ENCODE data around the gene RPTOR. TPM values are rescaled to one million over a fixed set of nuclear protein-coding genes. Genes with fewer than 3 reads are reported as not detected.

RPTOR gene
- total RNA-seq, 1 experiment from 2014 or later, result 46.2 TPM

DNA sequence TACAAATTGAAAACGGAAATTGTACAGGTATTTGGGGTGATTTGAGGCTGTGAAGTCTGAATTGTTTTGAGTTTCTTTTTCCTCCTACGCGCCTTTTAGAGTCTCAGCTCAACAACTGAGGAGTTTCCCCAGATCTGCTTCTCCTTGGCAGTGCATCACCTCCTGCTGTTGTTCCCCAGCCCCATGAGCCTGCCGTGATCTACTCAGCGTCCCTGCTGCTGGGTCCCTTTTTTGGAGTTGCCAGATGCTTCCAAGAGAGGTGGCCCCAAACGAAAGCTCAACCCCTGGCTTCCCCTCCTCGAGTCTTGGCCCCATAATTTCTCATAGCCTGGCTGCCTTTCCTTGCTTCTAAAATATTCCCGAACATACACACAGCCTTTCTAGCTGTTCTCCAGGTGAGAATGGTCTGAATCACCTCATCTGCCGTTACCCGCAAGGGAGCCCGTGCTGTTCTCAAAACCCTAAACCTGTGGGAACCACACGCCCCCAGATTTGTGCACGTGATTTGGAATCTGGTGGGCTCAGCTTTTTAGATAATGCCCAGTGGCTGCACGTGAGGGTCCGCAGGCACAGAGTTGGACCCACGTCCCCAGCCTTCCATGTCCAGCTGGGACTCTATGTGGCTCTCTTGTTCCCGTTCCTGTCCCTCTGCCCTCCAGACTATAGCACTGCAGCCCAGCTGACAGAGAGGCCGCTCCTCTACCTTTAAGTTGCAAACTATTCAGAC lies 267.9 kb downstream of the RPTOR start:
- Histone ChIP-seq H3K4me3 (ENCODE audit: low read length) (no peak overlapping the region), H3K9me3 (ENCODE audit: low read length) (no peaks in the 10 kb centered on the region), H3K4me2 (ENCODE audit: low read length) (no peak overlapping the region), H3K9ac (ENCODE audit: low read length) (no peak overlapping the region), H3K36me3 (ENCODE audit: low read depth, low read length) (peaks cover 8% of the 10 kb centered on the region), H3K79me2 (ENCODE audit: low read length) (no peaks in the 10 kb centered on the region), H3K27me3 (ENCODE audit: low read length) (no peaks in the 10 kb centered on the region), H3K9me2 (replicated peaks; ENCODE audit: low read length) (no peaks in the 10 kb centered on the region), H3K4me1 (ENCODE audit: insufficient read depth, low read length) (no peaks in the 10 kb centered on the region; the same call in 1 of the 2 replicates), H4K20me1 (ENCODE audit: low read length) (no peaks in the 10 kb centered on the region), H3F3A (ENCODE audit: low read length, unreplicated experiment) (no peaks in the 10 kb centered on the region), H2AFZ (ENCODE audit: low read length) (no peak overlapping the region), H3K27ac (ENCODE audit: low read length) (no peak overlapping the region)
- intact Hi-C loops (cut with micrococcal nuclease), result no loop called here
- ATAC-seq, result no peak
- POLR2A ChIA-PET (ENCODE audit: unreplicated experiment), result no interaction called here
- no TSS peak for BruUV-seq (replicated peaks)
- CTCF ChIA-PET, result no interaction called here
- TF ChIP-seq EZH2phosphoT487 (IDR thresholded peaks at IDR 0.05; ENCODE audit: borderline replicate concordance, low read length), result no peak
- DNase-seq, result no peak

- Histone ChIP-seq H3K9ac (ENCODE audit: low read length) (no peak overlapping the region), H3K4me3 (ENCODE audit: low read length) (no peak overlapping the region), H4K20me1 (ENCODE audit: low read length) (no peaks in the 10 kb centered on the region), H3F3A (ENCODE audit: low read length, unreplicated experiment) (no peaks in the 10 kb centered on the region), H3K4me1 (ENCODE audit: insufficient read depth, low read length) (peaks cover 8% of the 10 kb centered on the region; the same call in 1 of the 2 replicates), H3K79me2 (ENCODE audit: low read length) (no peaks in the 10 kb centered on the region), H2AFZ (ENCODE audit: low read length) (no peak overlapping the region), H3K27me3 (ENCODE audit: low read length) (no peaks in the 10 kb centered on the region), H3K9me2 (replicated peaks; ENCODE audit: low read length) (no peaks in the 10 kb centered on the region), H3K4me2 (ENCODE audit: low read length) (no peak overlapping the region), H3K27ac (ENCODE audit: low read length) (no peak overlapping the region), H3K36me3 (ENCODE audit: low read depth, low read length) (peaks cover 8% of the 10 kb centered on the region), H3K9me3 (ENCODE audit: low read length) (no peaks in the 10 kb centered on the region)
- no peak for TF ChIP-seq EZH2phosphoT487 (IDR thresholded peaks at IDR 0.05; ENCODE audit: borderline replicate concordance, low read length)
- no peak for TF ChIP-seq CTCF (conservative IDR thresholded peaks at IDR 0.05; ENCODE audit: low read depth, low read length)
- TF ChIP-seq EZH2 (IDR thresholded peaks at IDR 0.05; ENCODE audit: low read length, unreplicated experiment), result no peak
- intact Hi-C loops (cut with micrococcal nuclease), result no loop called here
- ChIA-PET POLR2A (ENCODE audit: unreplicated experiment) (no interaction called here), CTCF (no interaction called here)
- no TSS peak for BruUV-seq (replicated peaks)
- no peak for ATAC-seq
- no peak for DNase-seq
These were observed 268.7 kb downstream of the RPTOR start for GRCh38 chr17:80813318-80813717.

DNA sequence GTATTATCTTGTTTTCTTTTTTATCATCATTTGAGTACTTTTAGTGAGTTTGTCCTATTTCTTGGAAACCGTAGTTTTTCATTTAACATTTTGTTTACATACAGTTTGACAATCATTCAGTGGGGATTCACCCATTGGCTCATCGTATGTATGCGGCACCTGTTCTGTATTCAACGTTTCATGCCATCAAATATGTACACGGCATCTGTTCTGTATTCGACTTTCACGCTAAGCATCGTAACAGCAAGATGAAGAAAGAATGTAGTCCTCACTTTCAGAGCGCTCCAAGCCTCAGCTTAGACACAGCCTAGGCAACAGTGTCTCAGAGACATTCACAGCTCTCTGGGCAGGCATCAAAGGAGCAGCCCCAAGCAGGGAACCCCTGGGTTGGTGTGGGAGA lies 269.9 kb downstream of the RPTOR start:
- BruUV-seq (replicated peaks), result no TSS peak

More for the DNA sequence above, 269.9 kb downstream of the RPTOR start:
- Histone ChIP-seq H3K9me3 (ENCODE audit: low read length) (no peaks in the 10 kb centered on the region), H3K4me1 (ENCODE audit: insufficient read depth, low read length) (peaks cover 9% of the 10 kb centered on the region; the same call in 1 of the 2 replicates), H3K9me2 (replicated peaks; ENCODE audit: low read length) (no peaks in the 10 kb centered on the region), H3K4me3 (ENCODE audit: low read length) (no peak overlapping the region), H4K20me1 (ENCODE audit: low read length) (no peaks in the 10 kb centered on the region), H3K36me3 (ENCODE audit: low read depth, low read length) (peaks cover 8% of the 10 kb centered on the region), H3K9ac (ENCODE audit: low read length) (no peak overlapping the region), H3F3A (ENCODE audit: low read length, unreplicated experiment) (no peaks in the 10 kb centered on the region), H2AFZ (ENCODE audit: low read length) (no peak overlapping the region), H3K27me3 (ENCODE audit: low read length) (no peaks in the 10 kb centered on the region), H3K27ac (ENCODE audit: low read length) (no peak overlapping the region), H3K4me2 (ENCODE audit: low read length) (no peak overlapping the region), H3K79me2 (ENCODE audit: low read length) (no peaks in the 10 kb centered on the region)
- TF ChIP-seq CTCF (conservative IDR thresholded peaks at IDR 0.05; ENCODE audit: low read depth, low read length) (no peak), EZH2 (IDR thresholded peaks at IDR 0.05; ENCODE audit: low read length, unreplicated experiment) (no peak), EZH2phosphoT487 (IDR thresholded peaks at IDR 0.05; ENCODE audit: borderline replicate concordance, low read length) (no peak)
- intact Hi-C loops (cut with micrococcal nuclease), result no loop called here
- CTCF ChIA-PET, result no interaction called here
- POLR2A ChIA-PET (ENCODE audit: unreplicated experiment), result no interaction called here
- ATAC-seq, result no peak
- DNase-seq, result no peak
